HG03175 (cell line): Measurements from ENCODE around the gene UHMK1.

Experiments
- ATAC-seq: cut with Tn5 transposase; IDR thresholded peaks from one replicate; pipeline ENCODE4 v1.9.1; 2021; ENCODE audit warnings: mild to moderate bottlenecking, moderate library complexity; ENCODE audit not compliant: unreplicated experiment

Gene UHMK1

DNA sequence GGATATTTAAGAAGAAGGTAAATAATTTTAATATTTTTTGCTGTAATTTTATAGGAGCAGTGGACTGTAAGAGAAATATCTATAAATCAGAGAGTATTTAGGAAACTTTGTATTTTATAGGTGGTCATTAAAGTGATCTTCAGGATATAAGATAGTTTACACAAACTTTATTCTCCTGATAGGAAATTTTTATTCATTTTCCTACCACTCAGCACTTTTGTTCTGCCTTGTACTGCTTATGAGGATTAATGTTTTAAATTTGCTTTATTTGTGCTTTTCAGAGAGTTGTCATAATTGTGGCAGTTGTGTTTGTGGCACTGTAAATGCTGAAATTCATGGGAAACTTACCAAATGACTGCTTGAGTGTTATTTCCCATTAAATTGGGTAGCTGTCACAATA, 29.7 kb downstream of the UHMK1 start:
- no peak for ATAC-seq

DNA sequence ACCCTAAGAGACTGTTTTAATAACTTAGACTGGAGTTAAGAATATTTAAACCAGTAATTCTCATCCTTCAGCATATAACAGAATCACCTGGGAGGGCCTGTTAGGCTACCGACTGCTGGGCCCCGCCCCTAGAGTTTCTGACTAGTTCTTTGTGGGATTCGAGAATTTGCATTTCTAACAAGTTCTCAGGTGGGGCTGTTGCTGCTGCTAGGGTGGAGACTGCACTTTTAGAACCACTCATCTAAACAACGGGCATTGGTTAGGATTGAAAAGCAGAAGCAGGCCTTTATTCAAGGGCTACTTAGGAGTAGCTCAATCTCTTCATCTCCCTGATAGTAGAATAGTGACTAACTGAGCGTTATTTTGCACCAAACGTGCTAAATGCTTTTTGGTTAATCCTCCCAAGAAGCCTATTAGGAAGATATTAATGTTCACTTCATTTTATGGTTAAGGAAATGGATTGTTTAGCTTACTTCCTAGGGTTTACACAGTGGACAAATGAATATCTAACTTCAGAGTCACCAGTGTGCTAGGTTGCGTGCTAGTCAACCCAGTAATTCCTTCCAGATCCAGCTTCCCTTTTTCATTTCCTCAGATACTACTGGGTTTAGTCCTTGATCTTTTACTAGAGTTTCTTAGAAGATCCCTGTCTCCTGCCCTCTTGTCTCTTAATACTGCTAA, 32.8 kb downstream of the UHMK1 start:
- peak; percentile 93 for ATAC-seq

DNA sequence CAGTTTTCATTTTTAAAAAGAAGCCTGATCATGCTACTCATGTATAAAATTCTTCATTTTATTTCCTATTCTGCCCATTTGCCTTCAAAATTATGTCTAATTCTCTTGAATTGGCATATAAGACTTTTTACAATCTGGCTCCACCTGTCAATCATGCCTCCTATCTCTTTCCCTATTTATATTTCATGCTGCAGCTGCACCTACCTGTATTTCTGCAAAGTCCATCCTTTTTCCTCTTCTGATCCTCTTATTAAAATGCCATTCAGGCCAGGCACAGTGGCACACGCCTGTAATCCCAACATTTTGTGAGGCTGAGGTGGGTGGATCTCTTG, 33.3 kb downstream of the UHMK1 start:
- ATAC-seq: no peak

DNA sequence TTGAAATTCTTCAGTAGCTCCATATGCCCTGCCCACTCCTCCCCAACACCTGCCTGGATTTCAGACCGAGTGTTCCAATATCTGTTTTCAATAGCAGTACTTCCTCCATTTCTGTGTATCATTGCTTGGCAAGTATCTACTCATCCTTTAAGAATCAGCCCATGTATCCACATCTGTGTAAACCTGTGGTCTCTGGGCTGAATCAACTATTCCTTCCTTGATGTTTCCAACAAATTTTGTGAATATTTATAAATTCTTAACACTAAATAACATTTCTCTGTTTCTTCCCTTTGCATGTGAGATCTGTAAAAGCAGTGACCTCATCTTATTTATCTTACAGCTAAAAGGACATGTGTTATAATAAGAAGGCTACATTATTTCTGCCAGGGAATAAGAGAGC, 37.9 kb downstream of the UHMK1 start:
- ATAC-seq: no peak

DNA sequence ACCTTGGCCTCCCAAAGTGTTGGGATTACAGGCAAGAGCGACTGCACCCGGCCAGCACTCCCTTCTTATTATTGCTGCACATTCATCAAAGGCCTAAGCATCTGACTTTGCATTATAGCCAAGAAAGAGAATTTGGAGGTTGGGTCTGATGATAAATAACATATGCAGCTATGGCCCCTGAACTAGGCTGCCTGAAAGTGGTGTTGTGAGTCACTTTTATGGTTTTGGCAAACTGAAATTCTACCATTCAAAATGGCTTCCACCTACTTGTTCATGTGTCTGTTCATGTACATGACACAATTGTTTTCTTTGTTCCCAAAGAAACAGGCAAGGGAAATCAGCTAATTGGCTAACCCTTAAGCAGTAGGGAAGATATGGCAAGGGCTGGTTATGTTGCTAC, 38.9 kb downstream of the UHMK1 start:
- no peak for ATAC-seq

DNA sequence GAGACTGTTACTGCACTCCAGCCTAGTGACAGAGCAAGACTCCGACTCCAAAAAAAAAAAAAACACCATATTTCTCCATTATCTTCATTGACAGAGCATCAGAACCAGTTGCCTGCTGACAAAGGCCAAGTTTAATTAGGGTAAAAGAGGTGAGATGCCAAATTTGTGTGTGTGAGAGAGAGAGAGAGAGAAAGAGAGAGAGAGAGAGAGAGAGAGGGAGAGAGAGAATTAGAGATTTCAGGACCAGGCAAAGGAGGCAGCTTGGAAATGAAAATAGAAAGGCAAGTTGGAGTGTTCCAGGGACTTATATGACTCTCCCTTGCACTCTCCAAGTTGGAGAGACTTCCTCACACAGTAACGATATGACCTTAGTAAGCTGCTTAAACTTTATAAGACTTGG, 39.6 kb downstream of the UHMK1 start:
- no peak for ATAC-seq

DNA sequence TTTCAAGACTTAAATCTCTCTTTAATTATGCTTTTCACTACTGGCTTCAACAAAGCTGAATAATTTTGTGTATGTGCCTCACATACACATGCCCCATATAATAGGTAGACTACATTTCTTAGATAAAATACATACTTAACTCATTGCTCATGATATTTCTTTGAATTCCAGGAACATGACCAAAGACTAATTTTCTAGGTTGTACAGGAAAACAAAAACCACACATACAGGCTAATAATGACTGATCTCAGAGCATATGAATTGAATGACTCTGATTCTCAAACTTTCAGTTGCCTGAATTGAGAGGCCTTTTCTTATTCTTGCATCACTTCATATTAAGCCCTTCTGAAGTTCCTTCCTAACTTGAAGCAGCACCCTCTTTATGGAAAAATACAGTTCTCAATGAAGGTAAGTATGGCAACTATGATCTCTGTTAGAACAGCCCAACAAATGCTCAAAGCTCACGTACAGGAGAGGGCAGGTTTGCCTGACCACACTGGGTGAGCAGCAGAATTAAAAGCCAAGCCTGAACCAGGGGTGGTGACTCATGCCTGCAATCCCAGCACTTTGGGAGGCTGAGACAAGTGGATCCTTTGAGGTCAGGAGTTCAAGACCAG, 41.3 kb downstream of the UHMK1 start:
- no peak for ATAC-seq

DNA sequence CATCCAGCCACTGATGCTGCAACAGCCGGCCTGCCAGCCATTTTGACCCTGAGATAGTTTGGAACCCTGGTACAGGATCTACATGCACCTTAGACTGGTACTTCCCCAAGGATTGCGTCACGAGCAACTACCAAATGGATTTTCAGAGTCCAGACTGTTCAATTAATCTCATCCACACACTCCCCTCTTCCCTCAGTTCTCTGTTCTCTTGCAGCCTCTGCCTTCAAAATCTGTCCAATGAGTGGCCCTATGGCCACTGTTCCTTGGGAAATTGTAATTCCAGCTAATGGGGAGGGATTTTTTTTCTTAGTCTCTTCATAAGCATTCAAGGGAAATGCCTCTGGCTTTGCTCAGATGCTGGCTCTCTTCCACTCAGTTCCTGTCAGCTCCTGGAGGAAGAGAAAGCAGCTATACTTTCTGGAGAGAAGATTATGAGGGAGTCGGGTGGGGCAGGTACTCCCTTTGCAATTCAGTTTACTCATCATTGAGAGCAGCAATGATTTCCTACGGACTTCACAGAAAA, 44.1 kb downstream of the UHMK1 start:
- no peak for ATAC-seq

DNA sequence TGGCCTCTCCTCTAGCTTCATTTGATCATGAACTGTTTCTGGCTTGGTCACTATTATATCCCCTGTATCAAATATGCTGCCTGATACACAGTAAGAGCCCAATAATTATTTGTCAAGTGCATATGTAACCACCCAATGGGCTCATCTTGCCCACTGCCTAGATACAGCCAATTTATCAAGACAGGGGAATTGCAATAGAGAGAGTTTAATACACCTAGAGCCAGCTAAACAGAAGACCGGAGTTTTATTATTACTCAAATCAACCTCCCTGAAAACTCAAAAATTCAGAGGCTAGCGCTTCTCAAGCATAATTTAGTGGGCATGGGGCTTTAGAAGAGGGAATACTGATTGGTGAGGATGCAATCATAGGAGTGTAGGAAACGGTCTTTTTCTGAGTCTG, 45.6 kb downstream of the UHMK1 start:
- no peak for ATAC-seq

DNA sequence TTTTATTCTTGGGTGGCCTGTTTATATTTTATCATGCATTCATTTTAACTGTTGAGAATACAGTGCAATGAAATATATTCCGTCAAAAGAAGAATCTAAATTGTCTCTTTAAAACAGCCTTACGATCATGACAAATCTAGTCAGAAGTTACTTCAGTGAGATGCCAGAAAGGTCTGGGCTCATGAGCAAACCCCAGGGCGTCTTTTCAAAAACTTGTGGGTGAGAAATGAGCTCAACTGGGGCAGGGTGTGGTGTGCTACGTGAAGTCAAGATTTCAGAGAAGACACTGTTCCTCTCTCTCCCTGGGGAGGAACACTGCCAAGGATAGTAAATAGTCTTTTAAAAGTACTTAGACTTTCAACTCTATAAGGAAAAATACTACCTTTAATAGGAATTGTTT, 50.6 kb downstream of the UHMK1 start:
- no peak for ATAC-seq

DNA sequence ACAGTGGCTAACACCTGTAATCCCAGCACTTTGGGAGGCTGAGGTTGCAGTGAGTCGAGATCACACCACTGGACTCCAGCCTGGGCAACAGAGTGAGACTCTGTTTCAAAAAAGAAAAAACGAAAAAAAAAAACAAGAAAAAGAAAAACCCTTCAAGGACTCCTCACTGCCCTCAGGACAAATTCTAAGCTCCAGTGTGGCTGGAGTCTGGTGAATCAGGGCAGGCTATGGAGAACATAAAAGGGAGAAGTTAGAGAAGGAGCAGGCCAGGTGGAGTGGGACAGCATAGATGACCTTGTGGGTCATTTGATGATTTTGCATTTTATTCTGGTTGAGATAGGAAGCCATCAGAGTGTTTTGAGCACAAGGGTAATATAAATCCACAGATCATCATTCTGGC, 51.4 kb downstream of the UHMK1 start:
- no peak for ATAC-seq

DNA sequence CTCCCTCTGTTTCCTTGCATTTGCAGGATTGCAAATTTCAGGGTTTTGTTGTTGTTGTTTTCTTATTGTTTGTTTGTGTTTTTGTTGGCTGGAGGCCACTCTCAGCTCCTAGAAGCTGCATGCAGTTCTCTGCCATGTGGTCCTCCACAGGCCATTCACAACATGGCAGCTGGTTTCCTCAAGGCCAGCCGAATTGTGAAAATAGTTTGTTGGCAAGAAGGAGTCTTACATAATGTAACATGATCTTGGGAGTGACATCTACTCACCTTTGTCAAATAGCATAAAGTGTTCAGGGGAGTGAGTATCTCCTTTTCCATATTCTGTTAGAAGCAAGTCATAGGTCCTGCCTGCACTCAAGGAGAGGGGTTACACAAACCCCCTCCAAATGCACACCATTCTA, 53.3 kb downstream of the UHMK1 start:
- no peak for ATAC-seq

DNA sequence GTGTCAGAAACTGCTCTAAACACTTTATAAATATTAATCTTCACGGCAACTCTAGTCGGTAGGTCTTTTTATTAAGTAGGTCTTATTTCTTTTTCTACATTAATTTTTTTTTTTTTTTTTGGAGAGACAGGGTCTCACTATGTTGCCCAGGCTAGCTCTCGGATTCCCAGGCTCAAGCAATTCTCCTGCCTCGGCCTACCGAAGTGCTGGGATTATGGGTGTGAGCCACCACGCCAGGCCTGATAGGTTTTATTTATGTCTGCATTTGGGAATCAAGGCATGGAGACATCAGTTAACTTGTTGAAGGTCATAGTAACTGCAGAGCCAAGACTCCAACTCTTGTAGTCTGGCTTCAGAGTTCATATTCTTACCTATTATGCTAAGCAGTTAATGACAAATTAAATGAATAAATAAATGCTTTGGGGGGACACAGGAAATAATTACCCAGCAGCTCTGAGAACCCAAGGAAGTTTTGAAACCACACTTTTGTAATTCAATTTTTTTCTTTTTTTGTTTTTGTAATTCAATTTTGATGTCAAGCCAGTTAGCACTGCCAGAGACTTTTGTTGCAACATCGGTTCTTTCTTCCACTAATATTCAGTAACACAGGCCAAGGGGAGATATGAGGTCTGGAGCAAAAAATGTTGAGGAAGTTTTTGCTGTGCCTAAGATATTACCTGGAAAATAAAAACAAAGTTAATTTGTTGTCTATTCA, 54.5 kb downstream of the UHMK1 start:
- ATAC-seq: no peak

DNA sequence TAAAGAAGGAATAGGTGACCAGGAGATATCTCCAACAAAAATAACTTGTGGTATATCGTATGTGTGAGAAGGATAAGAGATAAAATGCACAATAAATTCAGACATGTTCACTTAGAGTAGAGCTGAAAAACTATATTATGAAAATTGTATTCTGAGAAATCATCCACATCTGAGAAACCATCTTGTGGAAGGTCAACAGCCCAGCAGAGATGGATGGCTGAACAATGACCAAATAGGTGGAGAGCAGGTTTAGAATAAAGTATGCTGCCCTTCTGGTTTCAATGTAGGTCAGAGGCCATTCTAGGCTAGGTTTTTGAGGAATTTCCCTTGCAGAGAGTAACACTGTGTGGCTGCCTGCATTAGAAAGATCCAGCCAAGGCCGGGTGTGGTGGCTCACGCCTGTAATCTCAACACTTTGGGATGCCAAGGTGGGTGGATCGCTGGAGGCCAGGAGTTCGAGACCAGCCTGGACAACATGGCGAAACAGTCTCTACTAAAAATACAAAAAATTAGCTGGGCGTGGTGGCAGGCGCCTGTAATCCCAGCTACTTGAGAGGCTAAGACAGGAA, 55.1 kb downstream of the UHMK1 start:
- ATAC-seq: no peak

DNA sequence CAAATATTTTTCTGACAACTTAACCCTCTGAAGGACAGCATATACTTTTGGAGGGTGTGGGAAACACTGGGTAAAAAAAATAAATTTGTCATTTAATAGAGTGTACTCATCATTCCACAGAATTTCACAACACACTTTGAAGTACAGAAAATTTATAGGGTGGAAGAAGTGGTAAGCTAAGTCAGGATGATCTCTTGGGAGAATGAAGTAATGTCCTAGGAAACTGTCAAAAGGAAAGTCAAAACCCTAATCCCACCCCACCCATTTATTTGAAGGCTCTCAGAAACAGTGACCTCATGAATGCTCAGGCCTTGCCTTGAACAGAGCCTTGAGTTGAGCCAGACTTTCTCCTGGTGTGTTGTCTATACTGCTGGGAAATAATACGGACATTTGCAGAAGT, 56.6 kb downstream of the UHMK1 start:
- ATAC-seq: no peak

DNA sequence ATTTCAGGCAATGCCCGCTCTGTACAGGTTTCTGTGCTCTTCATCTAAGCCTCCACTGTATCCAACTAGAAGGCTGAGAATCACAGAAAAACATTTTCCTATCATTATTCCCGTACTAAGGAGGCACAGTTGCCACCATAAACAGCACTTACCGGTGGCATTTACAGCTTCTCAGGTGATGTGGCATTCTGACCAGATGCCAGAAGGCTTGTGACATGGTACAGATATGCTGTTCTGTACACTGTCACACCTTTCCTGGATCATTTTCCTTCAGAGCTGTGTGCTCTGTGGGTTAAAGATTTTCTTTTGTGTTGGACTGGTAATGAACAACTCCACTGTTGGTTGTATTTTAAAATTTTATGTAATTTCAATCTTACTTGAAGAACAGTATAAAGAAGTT, 59.9 kb downstream of the UHMK1 start:
- no peak for ATAC-seq

DNA sequence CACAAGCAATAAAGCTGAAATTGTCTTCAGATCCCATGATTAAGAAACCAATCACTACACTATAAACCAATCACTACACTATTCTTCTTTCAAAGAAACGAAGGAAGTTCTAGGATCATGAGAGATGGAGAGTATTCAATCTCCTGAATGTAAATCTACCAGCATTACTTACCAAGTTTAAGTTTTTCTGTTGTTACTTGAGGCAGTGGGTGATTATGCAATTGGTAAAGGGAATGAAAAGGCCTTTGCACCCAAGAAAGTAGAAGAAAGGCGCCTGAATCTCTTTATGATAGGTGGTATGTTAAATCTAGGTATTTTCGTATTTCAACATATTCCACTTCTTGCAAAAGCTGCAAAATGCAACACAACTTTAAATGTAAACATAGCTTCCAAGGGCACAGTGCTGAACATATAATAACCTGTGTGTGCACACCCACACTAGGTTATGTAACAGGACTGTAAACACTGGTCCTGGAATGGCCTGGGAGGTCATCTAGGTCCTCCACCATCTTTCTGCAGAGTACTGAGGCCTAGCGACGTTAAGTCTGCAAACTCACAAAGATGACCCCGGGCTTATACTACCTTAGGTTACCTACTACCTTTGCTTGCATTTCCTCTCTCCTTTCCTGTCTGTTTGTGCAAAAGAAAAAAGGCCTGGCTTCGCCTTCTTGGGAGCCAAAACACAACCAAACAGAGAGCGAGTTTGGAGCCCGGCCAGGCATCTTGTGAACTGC, 62.9 kb downstream of the UHMK1 start:
- ATAC-seq: no peak

DNA sequence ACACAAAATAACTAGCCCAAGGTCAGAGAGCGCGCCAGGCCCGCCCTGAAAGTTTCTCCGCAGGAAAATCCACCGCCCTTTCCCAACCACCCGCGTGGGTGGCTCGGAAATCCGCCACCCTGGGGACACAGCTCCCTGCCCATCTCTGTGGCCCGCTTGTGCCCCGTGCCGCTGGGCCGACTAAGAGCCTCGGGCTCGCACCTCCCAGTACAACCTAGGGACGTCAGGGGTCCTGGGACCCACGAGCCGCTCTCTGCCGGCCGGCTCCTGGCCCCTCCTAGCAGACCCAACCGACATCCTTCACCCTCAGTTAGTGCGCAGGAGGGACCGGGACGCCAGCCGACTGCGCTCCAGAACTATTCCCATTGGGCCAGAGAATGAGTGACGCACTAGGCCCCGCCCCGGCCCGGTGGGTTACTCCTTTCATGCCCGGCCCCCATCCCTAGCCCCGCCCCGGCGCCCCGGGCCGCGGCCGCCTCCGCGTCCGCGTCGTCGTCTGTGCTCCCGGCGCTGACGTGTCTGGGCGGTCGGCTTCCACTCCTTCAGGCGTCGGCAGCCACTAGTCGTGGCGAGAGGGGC, 63.5 kb downstream of the UHMK1 start:
- peak; percentile 95 for ATAC-seq

DNA sequence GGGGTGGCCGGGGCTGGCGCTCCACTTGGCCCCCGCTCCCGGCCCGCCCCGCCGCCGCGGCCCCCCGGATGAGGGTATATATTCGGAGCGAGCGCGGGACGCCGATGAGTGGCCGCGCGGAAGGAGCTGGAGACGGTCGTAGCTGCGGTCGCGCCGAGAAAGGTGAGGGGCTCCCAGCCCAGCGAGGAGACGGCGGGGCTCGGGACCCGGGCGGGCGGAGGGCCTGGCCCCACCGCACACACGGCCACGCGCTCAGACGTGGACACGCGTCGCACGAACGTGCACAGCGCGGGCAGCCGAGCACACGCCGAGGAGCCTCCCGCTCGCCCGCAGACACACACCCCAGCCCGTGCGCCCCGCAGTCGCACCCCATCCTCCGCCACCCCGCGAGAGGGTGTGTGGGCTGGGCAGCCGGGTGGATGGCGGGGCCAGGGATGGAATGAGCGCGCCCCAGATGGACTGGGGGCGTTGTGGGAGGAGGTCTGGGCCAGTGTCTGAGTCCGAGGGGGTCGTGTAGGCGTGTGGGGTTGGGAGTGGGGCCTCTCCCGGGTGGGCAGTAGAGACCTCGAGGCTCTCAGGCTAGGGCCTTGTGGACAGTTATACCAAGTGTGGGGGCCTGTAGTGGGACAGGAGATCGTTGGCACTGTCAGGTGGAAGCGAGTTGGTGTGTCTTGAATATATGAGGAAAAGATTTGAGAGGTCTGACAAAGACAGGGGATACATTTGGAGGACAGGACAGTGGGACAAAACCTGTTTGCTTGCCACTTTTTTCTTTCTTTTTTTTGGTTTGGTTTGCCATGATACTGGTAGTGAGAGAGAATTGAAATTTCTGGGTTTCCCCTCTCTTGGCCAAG, 64.2 kb downstream of the UHMK1 start, which contains the start of gene UAP1:
TSS of gene UAP1 (plus strand) at position 107 of the 854 bp plus-strand sequence. CDS start 4,347 bp downstream, outside the sequence.
- peak; percentile 37 for ATAC-seq

DNA sequence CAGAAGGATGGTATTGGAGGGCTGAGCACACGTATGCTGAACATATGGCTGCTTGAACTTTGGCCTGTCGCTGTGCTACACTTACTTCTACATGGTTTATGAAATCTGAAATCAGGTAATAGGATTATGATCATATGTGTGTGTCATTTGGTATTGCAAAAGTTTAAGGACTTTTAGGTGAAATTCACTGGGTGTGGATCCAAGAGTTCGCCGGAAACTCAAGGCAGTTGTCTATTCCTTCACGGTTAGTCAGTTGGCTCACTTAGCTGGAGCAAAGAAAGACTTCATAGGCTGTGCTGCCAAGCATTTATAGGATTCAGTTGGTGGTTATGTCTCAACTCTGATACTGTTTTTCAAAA, 64.8 kb downstream of the UHMK1 start:
- ATAC-seq: no peak
